Adrenal gland (tissue), 12 donors: Measurements from ENCODE around the gene IFRD2. TPM values are rescaled to one million over a fixed set of nuclear protein-coding genes. Genes with fewer than 3 reads are reported as not detected.
A peak's percentile ranks its signal among the peaks of the same experiment; 100 is the strongest.

Source experiments
- DNase-seq, 7 donors: peaks; one replicate each; pipeline ENCODE4 v3.0.0-alpha.2; 2019 to 2020
- H3K27ac ChIP-seq, 5 donors: fragments of 200-600 bp; sonication (generic) in 4 of 5; 1 replicate in 3 of 5; 2 replicates in 2 of 5; pipeline versions ENCODE4 v1.5.1 to v1.8.0; 2016 to 2020; ENCODE audit warnings: mild to moderate bottlenecking in 1 of 5
- H3K27me3 ChIP-seq: fragments of 200-600 bp; 2 replicates; pipeline ENCODE4 v1.8.0; 2021
- H3K36me3 ChIP-seq, 2 donors: fragments of 200-600 bp; replicated peaks in 1 of 2; 1 replicate in 1 of 2; 2 replicates in 1 of 2; pipeline versions ENCODE4 v1.5.1 to v1.8.0; 2018 to 2022
- H3K4me1 ChIP-seq, 2 donors: fragments of 200-600 bp; replicated peaks in 1 of 2; 1 replicate in 1 of 2; 2 replicates in 1 of 2; pipeline versions ENCODE4 v1.5.1 to v1.8.0; 2018 to 2021
- H3K4me3 ChIP-seq, 4 donors: fragments of 200-600 bp; sonication (generic) in 3 of 4; one replicate each; pipeline ENCODE4 v1.5.1; 2016 to 2018
- H3K9me3 ChIP-seq, 3 donors: fragments of 200-600 bp; sonication (generic) in 1 of 3; replicated peaks in 1 of 3; 1 replicate in 2 of 3; 2 replicates in 1 of 3; pipeline versions ENCODE4 v1.5.1 to v1.8.0; 2016 to 2021
- POLR2A ChIP-seq, 2 donors: fragments of 450-650 bp; IDR thresholded peaks; one replicate each; pipeline ENCODE4 v1.6.1; 2017; ENCODE audit warnings: antibody characterized with exemption in 2 of 2, mild to moderate bottlenecking in 2 of 2, moderate library complexity in 1 of 2
- WGBS, 4 donors: extraction: QIAGEN DNeasy Blood & Tissue Kit in 2 of 4; methylation state at CpG; one replicate each; pipeline versions ENCODE4 v1.1.5 to v1.1.7; 2013 to 2017; 5-methylcytosine and 5-hydroxymethylcytosine counted together
- intact Hi-C, 2 donors: fragments of 100-400 bp; cut with DNase I; formaldehyde crosslinking; loops; one replicate each; pipeline versions ENCODE4 v1.14.1 to v1.15.0; 2022 to 2023
- polyA plus RNA-seq, 3 donors: library from polyadenylated mRNA; stranded (reverse); fragments of 200-250 nt in 2 of 3; fragments of 350-450 nt in 1 of 3; fragmentation: Illumina TruSeq in 1 of 3; extraction: RNeasy Lipid Tissue Mini Kit (QIAGEN cat#74804) in 1 of 3; gene quantifications; one replicate each; pipeline ENCODE4 v1.2.3, GENCODE V29; 2013 to 2014
- total RNA-seq, 9 donors: library from RNA; depleted of rRNA in 4 of 9; stranded (reverse); fragments of >200 nt in 4 of 9; fragments of 120-200 nt in 1 of 9; fragmentation: NEBNext Ultra II Directional in 1 of 9; extraction: Animal tissue kit (Norgen Biotek cat#: 25700) in 1 of 9; gene quantifications; one replicate each; pipeline versions ENCODE4 v1.1.0 to v1.2.4, GENCODE V29; 2013 to 2023
- TF ChIP-seq, protein P1 (sequence below), 6 experiments: fragments of 450-650 bp in 4 of 6; fragments of 200-600 bp in 2 of 6; sonication (generic) in 1 of 6; IDR thresholded peaks; 1 replicate in 5 of 6; 2 replicates in 1 of 6; pipeline versions ENCODE4 v1.5.1 to v1.8.0; 2016 to 2021; ENCODE audit warnings: antibody characterized with exemption in 6 of 6, mild to moderate bottlenecking in 2 of 6, moderate library complexity in 1 of 6
- donor health status: healthy with polysubstance abuse.
- donor health status: Bipolar disorder and iron deficiency.
- donor health status: DM: yes; HTN: yes; CAD: no.
- donor health status: DM: no; HTN: no; CAD: no.
- donor health status: DM: no; HTN: no; CAD: no.
- donor health status: DM: yes; HTN: yes; CAD: no.

Gene IFRD2
- total and polyA plus RNA-seq, 12 donors: 31.6 to 182 (median 56.8) TPM

DNA sequence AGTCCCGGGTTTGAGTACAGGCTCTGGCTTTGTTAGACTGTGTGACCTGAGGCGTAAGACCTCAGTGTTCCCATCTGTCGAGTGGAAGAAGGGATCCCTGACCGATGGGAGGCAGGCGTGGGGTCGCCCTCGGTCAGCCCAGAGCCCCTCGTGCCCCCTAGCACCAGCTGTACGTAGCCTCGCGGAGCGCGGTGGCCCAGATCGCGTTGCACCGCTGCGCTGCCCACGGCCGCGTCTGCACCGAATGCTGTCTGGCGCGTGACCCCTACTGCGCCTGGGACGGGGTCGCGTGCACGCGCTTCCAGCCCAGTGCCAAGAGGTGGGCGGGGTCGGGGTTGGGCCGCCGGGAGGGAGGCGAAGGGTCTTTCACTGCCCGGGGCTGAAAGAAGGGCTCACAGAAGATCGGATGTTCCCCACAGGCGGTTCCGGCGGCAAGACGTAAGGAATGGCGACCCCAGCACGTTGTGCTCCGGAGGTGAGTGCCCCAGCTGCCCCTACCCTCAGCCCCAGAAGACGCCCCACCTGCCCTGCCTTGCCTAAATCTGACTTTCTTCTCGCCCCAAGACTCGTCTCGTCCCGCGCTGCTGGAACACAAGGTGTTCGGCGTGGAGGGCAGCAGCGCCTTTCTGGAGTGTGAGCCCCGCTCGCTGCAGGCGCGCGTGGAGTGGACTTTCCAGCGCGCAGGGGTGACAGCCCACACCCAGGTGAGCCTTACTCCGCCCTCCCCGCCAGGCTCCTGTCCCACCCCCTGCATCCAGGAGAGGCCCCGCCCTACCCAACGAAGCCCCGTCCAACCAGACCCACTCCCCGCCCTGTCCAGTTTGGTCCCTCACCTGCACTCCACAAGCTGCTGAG is 16.9 kb downstream of the IFRD2 start:
- intact Hi-C loops: loop anchor here in 1 of 2 donors (5.0 to 10.0 kb wide), 2 partner anchors 83 to 151 kb away; partner anchors contain the start of gene GNAT1
- DNase-seq: peak in 1 of 7 donors; percentile 34
- Histone ChIP-seq H3K27me3 (peaks cover 4% of the 10 kb centered on the region), H3K4me1 (peaks cover 23 to 40% of the 10 kb centered on the region in 2 donors), H3K36me3 (peaks cover 0 to 33% of the 10 kb centered on the region in 2 donors), H3K9me3 (no peaks in the 10 kb centered on the region), H3K27ac (no peak overlapping the region), H3K4me3 (no peak overlapping the region)
- WGBS, 4 donors: 48 to 67% (median 54%) methylated on average over 30 to 65 of the region's 65 CpGs
- TF ChIP-seq POLR2A (IDR thresholded peaks at IDR 0.05): no peak
- TF ChIP-seq, protein P1, sequence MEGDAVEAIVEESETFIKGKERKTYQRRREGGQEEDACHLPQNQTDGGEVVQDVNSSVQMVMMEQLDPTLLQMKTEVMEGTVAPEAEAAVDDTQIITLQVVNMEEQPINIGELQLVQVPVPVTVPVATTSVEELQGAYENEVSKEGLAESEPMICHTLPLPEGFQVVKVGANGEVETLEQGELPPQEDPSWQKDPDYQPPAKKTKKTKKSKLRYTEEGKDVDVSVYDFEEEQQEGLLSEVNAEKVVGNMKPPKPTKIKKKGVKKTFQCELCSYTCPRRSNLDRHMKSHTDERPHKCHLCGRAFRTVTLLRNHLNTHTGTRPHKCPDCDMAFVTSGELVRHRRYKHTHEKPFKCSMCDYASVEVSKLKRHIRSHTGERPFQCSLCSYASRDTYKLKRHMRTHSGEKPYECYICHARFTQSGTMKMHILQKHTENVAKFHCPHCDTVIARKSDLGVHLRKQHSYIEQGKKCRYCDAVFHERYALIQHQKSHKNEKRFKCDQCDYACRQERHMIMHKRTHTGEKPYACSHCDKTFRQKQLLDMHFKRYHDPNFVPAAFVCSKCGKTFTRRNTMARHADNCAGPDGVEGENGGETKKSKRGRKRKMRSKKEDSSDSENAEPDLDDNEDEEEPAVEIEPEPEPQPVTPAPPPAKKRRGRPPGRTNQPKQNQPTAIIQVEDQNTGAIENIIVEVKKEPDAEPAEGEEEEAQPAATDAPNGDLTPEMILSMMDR (IDR thresholded peaks at IDR 0.05): no peak

DNA sequence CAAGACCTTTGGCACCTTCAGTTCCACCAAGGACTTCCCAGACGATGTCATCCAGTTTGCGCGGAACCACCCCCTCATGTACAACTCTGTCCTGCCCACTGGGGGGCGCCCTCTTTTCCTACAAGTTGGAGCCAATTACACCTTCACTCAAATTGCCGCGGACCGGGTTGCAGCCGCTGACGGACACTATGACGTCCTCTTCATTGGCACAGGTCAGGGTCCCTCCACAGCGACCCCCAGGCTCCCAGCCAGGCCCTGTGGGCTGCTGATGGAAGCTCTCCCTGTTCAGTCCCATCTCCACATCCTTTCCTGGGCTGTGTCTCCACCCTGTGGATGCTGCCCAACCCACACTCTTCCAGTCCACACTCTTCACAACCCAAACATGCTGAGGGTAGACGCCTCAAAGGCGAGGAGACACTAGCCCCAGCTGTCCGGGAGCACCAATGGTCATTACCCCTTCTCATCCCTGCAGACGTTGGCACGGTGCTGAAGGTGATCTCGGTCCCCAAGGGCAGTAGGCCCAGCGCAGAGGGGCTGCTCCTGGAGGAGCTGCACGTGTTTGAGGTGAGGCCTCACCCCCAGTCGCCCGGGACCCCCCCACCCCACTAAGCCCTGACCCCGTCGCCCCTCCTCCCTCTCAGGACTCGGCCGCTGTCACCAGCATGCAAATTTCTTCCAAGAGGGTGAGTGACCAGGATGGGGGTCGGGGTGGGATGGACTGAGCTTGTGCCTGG is 17.7 kb downstream of the IFRD2 start:
- Histone ChIP-seq H3K4me1 (peaks cover 31 to 40% of the 10 kb centered on the region in 2 donors), H3K27me3 (peaks cover 4% of the 10 kb centered on the region), H3K27ac (peak overlapping the region in 3 of 5 donors; percentile 47 to 58 (median 47)), H3K36me3 (peaks cover 0 to 33% of the 10 kb centered on the region in 2 donors), H3K9me3 (no peaks in the 10 kb centered on the region), H3K4me3 (no peak overlapping the region)
- intact Hi-C loops: loop anchor here (5.0 to 10.0 kb wide), 5 partner anchors 42 to 150 kb away; partner anchors contain the start of genes GNAT1 (in 1 of the 2) and HYAL2 (in 1 of the 2)
- TF ChIP-seq, protein P1 (IDR thresholded peaks at IDR 0.05): peak; percentile 62 to 81 (median 74)
- no peak for TF ChIP-seq POLR2A (IDR thresholded peaks at IDR 0.05)
- peak in 6 of 7 donors; percentile 72 to 89 (median 84) for DNase-seq
- 26 to 29% (median 26%) methylated on average over 12 to 26 of the region's 26 CpGs for WGBS, 4 donors

DNA sequence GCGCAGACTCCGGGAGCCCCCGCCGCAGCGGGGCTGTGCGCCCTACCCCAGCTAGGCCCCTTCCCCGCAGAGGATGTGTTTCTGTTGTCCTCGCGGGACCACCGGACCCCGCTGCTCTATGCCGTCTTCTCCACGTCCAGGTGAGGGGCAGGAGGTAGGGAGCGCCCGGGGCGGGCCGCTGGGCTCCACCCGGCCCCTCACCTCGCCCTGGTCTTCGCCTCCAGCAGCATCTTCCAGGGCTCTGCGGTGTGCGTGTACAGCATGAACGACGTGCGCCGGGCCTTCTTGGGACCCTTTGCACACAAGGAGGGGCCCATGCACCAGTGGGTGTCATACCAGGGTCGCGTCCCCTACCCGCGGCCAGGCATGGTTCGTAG is 18.6 kb downstream of the IFRD2 start:
- DNase-seq: no peak
- Histone ChIP-seq H3K27ac (peak overlapping the region in 2 of 5 donors; percentile 47), H3K4me3 (no peak overlapping the region), H3K27me3 (peaks cover 4% of the 10 kb centered on the region), H3K36me3 (peaks cover 0 to 33% of the 10 kb centered on the region in 2 donors), H3K9me3 (no peaks in the 10 kb centered on the region), H3K4me1 (peaks cover 39 to 43% of the 10 kb centered on the region in 2 donors)
- intact Hi-C loops: loop anchor here (5.0 to 10.0 kb wide), 4 partner anchors 41 to 149 kb away; partner anchors contain the start of gene HYAL2 (in 1 of the 2)
- TF ChIP-seq, protein P1 (IDR thresholded peaks at IDR 0.05): no peak
- no peak for TF ChIP-seq POLR2A (IDR thresholded peaks at IDR 0.05)
- 31 to 77% (median 52%) methylated on average over 5 to 31 of the region's 31 CpGs for WGBS, 4 donors
